Sigmoid colon (tissue), 7 donors: ENCODE results near the gene CD44. TPM values are rescaled to one million over a fixed set of nuclear protein-coding genes. Genes with fewer than 3 reads are reported as not detected.
A peak's percentile ranks its signal among the peaks of the same experiment; 100 is the strongest.

ENCODE experiments used
- DNase-seq: peaks from one replicate; pipeline ENCODE4 v3.0.0-alpha.2; 2019
- H3K27ac ChIP-seq, 4 donors: fragments of 200-600 bp; sonication (generic); one replicate each; pipeline ENCODE4 v1.5.1; 2016 to 2019; ENCODE audit warnings: mild to moderate bottlenecking in 1 of 4
- H3K27me3 ChIP-seq, 3 donors: fragments of 200-600 bp; sonication (generic); one replicate each; pipeline ENCODE4 v1.5.1; 2019; ENCODE audit warnings: mild to moderate bottlenecking in 1 of 3
- H3K36me3 ChIP-seq, 4 donors: fragments of 200-600 bp; sonication (generic); one replicate each; pipeline ENCODE4 v1.5.1; 2016 to 2019
- H3K4me1 ChIP-seq, 4 donors: fragments of 200-600 bp; sonication (generic); one replicate each; pipeline ENCODE4 v1.5.1; 2017 to 2019
- H3K4me3 ChIP-seq, 4 donors: fragments of 200-600 bp; sonication (generic); one replicate each; pipeline ENCODE4 v1.5.1; 2017 to 2019; ENCODE audit warnings: mild to moderate bottlenecking in 2 of 4, moderate library complexity in 1 of 4
- H3K9me3 ChIP-seq, 4 donors: fragments of 200-600 bp in 3 of 4; sonication (generic) in 3 of 4; one replicate each; pipeline versions ENCODE4 v1.5.1 to v1.6.1; 2013 to 2019
- CTCF ChIP-seq, 4 experiments: fragments of 450-650 bp in 3 of 4; fragments of 200-600 bp in 1 of 4; IDR thresholded peaks; one replicate each; pipeline ENCODE4 v1.5.1; 2016 to 2019; ENCODE audit warnings: antibody characterized with exemption in 4 of 4, mild to moderate bottlenecking in 3 of 4, moderate library complexity in 2 of 4
- EP300 ChIP-seq, 4 donors: sonication (generic); formaldehyde crosslinking; IDR thresholded peaks; one replicate each; pipeline ENCODE4 v1.6.1; 2017; ENCODE audit warnings: antibody characterized with exemption in 4 of 4
- POLR2A ChIP-seq, 2 donors: fragments of 450-650 bp; IDR thresholded peaks; one replicate each; pipeline ENCODE4 v1.6.1; 2016; ENCODE audit warnings: antibody characterized with exemption in 2 of 2, mild to moderate bottlenecking in 2 of 2, moderate library complexity in 2 of 2
- POLR2AphosphoS5 ChIP-seq, 4 donors: sonication (generic); formaldehyde crosslinking; IDR thresholded peaks; one replicate each; pipeline ENCODE4 v1.6.1; 2017; ENCODE audit warnings: antibody characterized with exemption in 4 of 4
- WGBS, 2 donors: extraction: QIAGEN DNeasy Blood & Tissue Kit; methylation state at CpG; one replicate each; pipeline ENCODE4 v1.1.7; 2013; 5-methylcytosine and 5-hydroxymethylcytosine counted together
- intact Hi-C: fragments of 100-400 bp; cut with DNase I; formaldehyde crosslinking; loops from one replicate; pipeline ENCODE4 v1.15.1; 2023
- polyA plus RNA-seq, 3 donors: library from polyadenylated mRNA; stranded (reverse); fragments of 200-250 nt; gene quantifications; one replicate each; pipeline ENCODE4 v1.2.3, GENCODE V29; 2013
- total RNA-seq, 4 donors: library from RNA; depleted of rRNA; stranded (reverse); fragments of >200 nt; gene quantifications; one replicate each; pipeline ENCODE4 v1.1.0, GENCODE V29; 2016
- donor health status: healthy with polysubstance abuse.
- donor health status: Bipolar disorder and iron deficiency.
- donor health status: healthy.

CD44 gene
- total and polyA plus RNA-seq, 7 donors, result 28.4 to 228 (median 76.4) TPM

GRCh38 chr11:35214226-35214770 lies 75.3 kb downstream of the CD44 start:
- intact Hi-C loops, result no loop called here

GRCh38 chr11:35214792-35215193 lies 75.8 kb downstream of the CD44 start:
- no peak overlapping the region for H3K27ac ChIP-seq
- WGBS, 2 donors, result 53 to 65% methylated on average over 1 of the region's 1 CpG
- H3K4me1 ChIP-seq, result peaks cover 0 to 21% (median 11%) of the 10 kb centered on the region in 4 donors
- peaks cover 0 to 51% (median 2%) of the 10 kb centered on the region in 4 donors for H3K36me3 ChIP-seq
- intact Hi-C loops, result no loop called here
- DNase-seq, result no peak
- H3K27me3 ChIP-seq, result no peaks in the 10 kb centered on the region
- no peak overlapping the region for H3K4me3 ChIP-seq
- TF ChIP-seq POLR2AphosphoS5 (IDR thresholded peaks at IDR 0.05) (no peak), EP300 (IDR thresholded peaks at IDR 0.05) (no peak), POLR2A (IDR thresholded peaks at IDR 0.05) (no peak), CTCF (IDR thresholded peaks at IDR 0.05) (no peak)
- no peaks in the 10 kb centered on the region for H3K9me3 ChIP-seq

More at GRCh38 chr11:35214226-35214770, 75.3 kb downstream of the CD44 start:
- Histone ChIP-seq H3K27me3 (no peaks in the 10 kb centered on the region), H3K36me3 (peaks cover 0 to 50% (median under 1%) of the 10 kb centered on the region in 4 donors), H3K9me3 (no peaks in the 10 kb centered on the region), H3K4me1 (peaks cover 0 to 21% (median 10%) of the 10 kb centered on the region in 4 donors), H3K4me3 (no peak overlapping the region), H3K27ac (no peak overlapping the region)
- no peak for DNase-seq
- no peak for TF ChIP-seq POLR2A (IDR thresholded peaks at IDR 0.05)
- no peak for TF ChIP-seq CTCF (IDR thresholded peaks at IDR 0.05)
- no peak for TF ChIP-seq EP300 (IDR thresholded peaks at IDR 0.05)
- TF ChIP-seq POLR2AphosphoS5 (IDR thresholded peaks at IDR 0.05), result no peak
- WGBS, 2 donors, result 94 to 95% methylated on average over 2 of the region's 2 CpGs

- intact Hi-C loops, result no loop called here
- TF ChIP-seq POLR2AphosphoS5 (IDR thresholded peaks at IDR 0.05), result no peak
- TF ChIP-seq CTCF (IDR thresholded peaks at IDR 0.05), result no peak
- Histone ChIP-seq H3K36me3 (peaks cover 0 to 51% (median 5%) of the 10 kb centered on the region in 4 donors), H3K27ac (no peak overlapping the region), H3K4me3 (no peak overlapping the region), H3K4me1 (peaks cover 0 to 21% (median 11%) of the 10 kb centered on the region in 4 donors), H3K9me3 (no peaks in the 10 kb centered on the region), H3K27me3 (no peaks in the 10 kb centered on the region)
- no peak for DNase-seq
These were observed 77.0 kb downstream of the CD44 start for GRCh38 chr11:35215945-35216344.

GRCh38 chr11:35216962-35217678 lies 78.1 kb downstream of the CD44 start:
- 53 to 89% methylated on average over 3 of the region's 3 CpGs for WGBS, 2 donors
- H3K4me3 ChIP-seq, result no peak overlapping the region
- intact Hi-C loops, result no loop called here
- H3K4me1 ChIP-seq, result peaks cover 0 to 32% (median 16%) of the 10 kb centered on the region in 4 donors
- H3K36me3 ChIP-seq, result peaks cover 0 to 59% (median 5%) of the 10 kb centered on the region in 4 donors
- DNase-seq, result no peak
- H3K9me3 ChIP-seq, result no peaks in the 10 kb centered on the region
- no peak for TF ChIP-seq POLR2A (IDR thresholded peaks at IDR 0.05)
- TF ChIP-seq CTCF (IDR thresholded peaks at IDR 0.05), result no peak
- TF ChIP-seq POLR2AphosphoS5 (IDR thresholded peaks at IDR 0.05), result no peak
- TF ChIP-seq EP300 (IDR thresholded peaks at IDR 0.05), result no peak
- H3K27me3 ChIP-seq, result no peaks in the 10 kb centered on the region
- H3K27ac ChIP-seq, result peak overlapping the region in 1 of 4 donors; percentile 49
